Measurements from ENCODE around the gene ELANE.

GRCh38 chr19:844546-844971 is 7.5 kb upstream of the ELANE start:
- TF ChIP-seq TAF1 (conservative IDR thresholded peaks at IDR 0.05), result no peak
- TF ChIP-seq CTCF (IDR thresholded peaks at IDR 0.05; ENCODE audit: low read depth, low read length, missing input control), result no peak
- TF ChIP-seq MAX (IDR thresholded peaks at IDR 0.05), result no peak
- TF ChIP-seq YY1 (IDR thresholded peaks at IDR 0.05), result no peak
